Activated B cell treated with CpG ODN at 0.5 μM for 24 hours (primary cell): ENCODE results near the gene RAP2A. TPM values are rescaled to one million over a fixed set of nuclear protein-coding genes. Genes with fewer than 3 reads are reported as not detected.

Experiments
- ATAC-seq: fragments of 200-7000 bp; cut with Tn5 transposase; one replicate; pipeline ENCODE4 v1.10.0; 2021; ENCODE audit warnings: low read depth, mild to moderate bottlenecking, moderate library complexity
- CTCF ChIA-PET: fragments of 350-600 bp; sonication (Branson Sonifier 250); formaldehyde crosslinking; loops from one replicate; lab custom pipeline; 2021; ENCODE audit warnings: antibody characterized with exemption; lab: Charles Lee
- POLR2A ChIA-PET: fragments of 350-600 bp; sonication (Branson Sonifier 250); formaldehyde crosslinking; loops from one replicate; lab custom pipeline; 2021; ENCODE audit warnings: antibody characterized with exemption; lab: Charles Lee
- DNase-seq: peaks from one replicate; pipeline ENCODE4 v3.0.0; 2022
- H3K27ac Mint-ChIP-seq: one replicate; pipeline ENCODE4 v1.8.0; 2020; ENCODE audit warnings: mixed read lengths
- H3K27me3 Mint-ChIP-seq: one replicate; pipeline ENCODE4 v1.8.0; 2021; ENCODE audit warnings: mixed read lengths
- H3K36me3 Mint-ChIP-seq: one replicate; pipeline ENCODE4 v1.8.0; 2021; ENCODE audit warnings: low read depth, mixed read lengths
- H3K4me1 Mint-ChIP-seq: one replicate; pipeline ENCODE4 v1.8.0; 2021; ENCODE audit warnings: mixed read lengths
- H3K4me3 Mint-ChIP-seq: one replicate; pipeline ENCODE4 v1.8.0; 2020; ENCODE audit warnings: mild to moderate bottlenecking, mixed read lengths
- H3K9me3 Mint-ChIP-seq: one replicate; pipeline ENCODE4 v1.8.0; 2020; ENCODE audit warnings: mixed read lengths
- CTCF ChIP-seq: fragments of 200-600 bp; IDR thresholded peaks from one replicate; pipeline ENCODE4 v1.8.0; 2022; ENCODE audit warnings: antibody characterized with exemption, mild to moderate bottlenecking
- intact Hi-C: fragments of 100-400 bp; cut with micrococcal nuclease; formaldehyde crosslinking; loops from one replicate; pipeline ENCODE4 v1.15.1; 2024
- total RNA-seq: library from RNA; stranded (reverse); gene quantifications from 2 replicates; pipeline ENCODE4 v1.2.3, GENCODE V29; 2022

Gene RAP2A
- total RNA-seq, 1 donor from 2014 or later = 29.8 TPM

GRCh38 chr13:97517967-97518366 lies 84.0 kb downstream of the RAP2A start:
- intact Hi-C loops = no loop called here
- Mint-ChIP-seq H3K36me3 (no peaks in the 10 kb centered on the region), H3K4me3 (no peak overlapping the region), H3K4me1 (no peaks in the 10 kb centered on the region), H3K9me3 (no peaks in the 10 kb centered on the region), H3K27me3 (peaks cover 17% of the 10 kb centered on the region), H3K27ac (no peak overlapping the region)
- TF ChIP-seq CTCF = no peak
- ATAC-seq (no peak), DNase-seq (no peak)
- CTCF ChIA-PET = interaction anchor here (1.2 kb wide), 1 partner anchor 10 kb away, joined by 3 read pairs; no protein-coding TSS in a partner anchor
- POLR2A ChIA-PET = no interaction called here

Other genes with a start within 250 kb of the RAP2A start
- gene MBNL2, start 211.8 kb upstream of the RAP2A start, total RNA-seq = 15.3 and 18.8 TPM in 2 replicates